PC-3 (cell line): ENCODE measurements around the gene CORO1C. TPM values are rescaled to one million over a fixed set of nuclear protein-coding genes. Genes with fewer than 3 reads are reported as not detected.

Experiments
- ATAC-seq: fragments of 200-7000 bp; cut with Tn5 transposase; 2 replicates; pipeline ENCODE4 v1.9.1; 2020; ENCODE audit warnings: mild to moderate bottlenecking, moderate library complexity
- BruUV-seq: library from RNA; stranded (reverse); fragments of 400-500 nt; replicated peaks from 2 replicates; lab custom pipeline; 2021; lab: Mats Ljungman, UMichigan
- CTCF ChIA-PET: fragments of 300-600 bp; sonication (Branson Sonifier 250); formaldehyde crosslinking; loops from one replicate; lab custom pipeline; 2022; ENCODE audit warnings: antibody characterized with exemption; lab: Charles Lee
- POLR2A ChIA-PET: fragments of 300-600 bp; sonication (Branson Sonifier 250); formaldehyde crosslinking; loops from one replicate; lab custom pipeline; 2022; ENCODE audit warnings: antibody characterized with exemption; ENCODE audit not compliant: unreplicated experiment; lab: Charles Lee
- DNase-seq: peaks from one replicate; pipeline ENCODE4 v3.0.0-alpha.2; 2015
- H2AFZ ChIP-seq: fragments of 300-600 bp; sonication (generic); 2 replicates; pipeline ENCODE4 v1.6.0; 2016; ENCODE audit warnings: antibody characterized with exemption, low read length
- H3F3A ChIP-seq: fragments of 300-600 bp; sonication (generic); one replicate; pipeline ENCODE4 v1.6.0; 2017; ENCODE audit warnings: antibody characterized with exemption, low read length, control low read depth, mild to moderate bottlenecking; ENCODE audit not compliant: unreplicated experiment
- H3K27ac ChIP-seq: fragments of 300-600 bp; sonication (generic); 2 replicates; pipeline ENCODE4 v1.5.1; 2016; ENCODE audit warnings: mild to moderate bottlenecking, low read length
- H3K27me3 ChIP-seq: fragments of 300-600 bp; sonication (generic); 2 replicates; pipeline ENCODE4 v1.6.1; 2016; ENCODE audit warnings: low read length, mixed read lengths
- H3K36me3 ChIP-seq: fragments of 300-600 bp; sonication (generic); 2 replicates; pipeline ENCODE4 v1.6.1; 2016; ENCODE audit warnings: low read depth, mixed run types, low read length, mixed read lengths
- H3K4me1 ChIP-seq: fragments of 300-600 bp; sonication (generic); 2 replicates; pipeline ENCODE4 v1.5.1; 2016; ENCODE audit warnings: low read length; ENCODE audit not compliant: insufficient read depth
- H3K4me2 ChIP-seq: fragments of 300-600 bp; sonication (generic); 2 replicates; pipeline ENCODE4 v1.6.0; 2016; ENCODE audit warnings: low read length
- H3K4me3 ChIP-seq: fragments of 300-600 bp; sonication (generic); 2 replicates; pipeline ENCODE4 v1.5.1; 2016; ENCODE audit warnings: mild to moderate bottlenecking, low read length, mixed read lengths
- H3K79me2 ChIP-seq: fragments of 300-600 bp; sonication (generic); 2 replicates; pipeline ENCODE4 v1.6.1; 2017; ENCODE audit warnings: low read length, mixed read lengths
- H3K9ac ChIP-seq: fragments of 300-600 bp; sonication (generic); 2 replicates; pipeline ENCODE4 v1.6.0; 2016; ENCODE audit warnings: mild to moderate bottlenecking, low read length
- H3K9me2 ChIP-seq: fragments of 300-600 bp; sonication (generic); replicated peaks from 2 replicates; pipeline ENCODE4 v1.6.1; 2016; ENCODE audit warnings: mixed run types, low read length, mixed read lengths
- H3K9me3 ChIP-seq: fragments of 300-600 bp; sonication (generic); 2 replicates; pipeline ENCODE4 v1.6.1; 2016; ENCODE audit warnings: low read length, mixed read lengths
- H4K20me1 ChIP-seq: fragments of 300-600 bp; sonication (generic); 2 replicates; pipeline ENCODE4 v1.6.1; 2016; ENCODE audit warnings: low read length, mixed read lengths
- CTCF ChIP-seq: fragments of 300-600 bp; sonication (generic); conservative IDR thresholded peaks from 2 replicates; pipeline ENCODE4 v1.5.1; 2017; ENCODE audit warnings: antibody characterized with exemption, low read depth, mild to moderate bottlenecking, low read length
- EZH2 ChIP-seq: fragments of 300-600 bp; sonication (generic); IDR thresholded peaks from one replicate; pipeline ENCODE4 v1.6.1; 2017; ENCODE audit warnings: antibody characterized with exemption, mild to moderate bottlenecking, low read length; ENCODE audit not compliant: unreplicated experiment
- EZH2phosphoT487 ChIP-seq: fragments of 300-600 bp; sonication (generic); IDR thresholded peaks from 2 replicates; pipeline ENCODE4 v1.6.1; 2018; ENCODE audit warnings: mild to moderate bottlenecking, antibody characterized with exemption, low read length, borderline replicate concordance
- intact Hi-C: fragments of 100-400 bp; cut with micrococcal nuclease; formaldehyde crosslinking; loops from 2 replicates; pipeline ENCODE4 v1.9.0; 2023
- total RNA-seq: library from RNA; depleted of rRNA; stranded (reverse); fragments of >200 nt; gene quantifications from 2 replicates; pipeline ENCODE4 v1.2.3, GENCODE V29; 2014

CORO1C gene
- total RNA-seq, 1 experiment from 2014 or later = 179 TPM

GRCh38 chr12:108761226-108761625 lies 29.9 kb upstream of the CORO1C start:
- BruUV-seq = no TSS peak
- Histone ChIP-seq H4K20me1 (no peaks in the 10 kb centered on the region), H3K36me3 (no peaks in the 10 kb centered on the region), H3K9me2 (no peaks in the 10 kb centered on the region), H3K4me2 (no peak overlapping the region), H2AFZ (no peak overlapping the region), H3K4me1 (no peaks in the 10 kb centered on the region), H3K27me3 (no peaks in the 10 kb centered on the region), H3F3A (no peaks in the 10 kb centered on the region), H3K27ac (no peak overlapping the region), H3K79me2 (no peaks in the 10 kb centered on the region), H3K9ac (no peak overlapping the region), H3K9me3 (no peaks in the 10 kb centered on the region), H3K4me3 (no peak overlapping the region)
- TF ChIP-seq EZH2phosphoT487 (no peak), CTCF (no peak), EZH2 (no peak)
- ChIA-PET CTCF (no interaction called here), POLR2A (no interaction called here)
- intact Hi-C loops = no loop called here
- no peak for DNase-seq
- no peak for ATAC-seq

GRCh38 chr12:108759924-108760323 lies 28.6 kb upstream of the CORO1C start:
- Histone ChIP-seq H3K4me1 (no peaks in the 10 kb centered on the region), H3K4me3 (no peak overlapping the region), H3K9me3 (no peaks in the 10 kb centered on the region), H2AFZ (no peak overlapping the region), H3K4me2 (no peak overlapping the region), H3K27me3 (no peaks in the 10 kb centered on the region), H3K27ac (no peak overlapping the region), H3K36me3 (no peaks in the 10 kb centered on the region), H4K20me1 (no peaks in the 10 kb centered on the region), H3K79me2 (no peaks in the 10 kb centered on the region), H3K9me2 (no peaks in the 10 kb centered on the region), H3K9ac (no peak overlapping the region), H3F3A (no peaks in the 10 kb centered on the region)
- no peak for DNase-seq
- ATAC-seq = no peak
- ChIA-PET POLR2A (interaction anchor here (0.5 kb wide), 1 partner anchor 287 kb away, joined by 3 read pairs; no protein-coding TSS in a partner anchor), CTCF (no interaction called here)
- no TSS peak for BruUV-seq
- TF ChIP-seq EZH2 = no peak
- TF ChIP-seq CTCF = no peak
- no peak for TF ChIP-seq EZH2phosphoT487
- intact Hi-C loops = no loop called here

- H3K9ac ChIP-seq = no peak overlapping the region
- BruUV-seq = no TSS peak
- no peak overlapping the region for H3K4me2 ChIP-seq
- ATAC-seq = no peak
- DNase-seq = no peak
- no peaks in the 10 kb centered on the region for H3F3A ChIP-seq
- no peaks in the 10 kb centered on the region for H3K4me1 ChIP-seq
- no peaks in the 10 kb centered on the region for H3K36me3 ChIP-seq
- TF ChIP-seq EZH2 = no peak
- TF ChIP-seq EZH2phosphoT487 = no peak
- TF ChIP-seq CTCF = no peak
- H3K9me3 ChIP-seq = no peaks in the 10 kb centered on the region
- no peaks in the 10 kb centered on the region for H3K27me3 ChIP-seq
- no peak overlapping the region for H2AFZ ChIP-seq
- H3K4me3 ChIP-seq = no peak overlapping the region
- no peaks in the 10 kb centered on the region for H3K9me2 ChIP-seq
- H3K79me2 ChIP-seq = no peaks in the 10 kb centered on the region
- intact Hi-C loops = no loop called here
- ChIA-PET CTCF (no interaction called here), POLR2A (no interaction called here)
- no peak overlapping the region for H3K27ac ChIP-seq
- H4K20me1 ChIP-seq = no peaks in the 10 kb centered on the region
Observed at GRCh38 chr12:108757856-108758255, 26.5 kb upstream of the CORO1C start.
